Hematopoietic multipotent progenitor cell treated with erythropoietin and hydrocortisone succinate and interleukin-3 and kit ligand, for 8 days (in vitro differentiated cells): ENCODE data around the gene NDUFA7.
"Not testable (repeated sequence)": the region's sequence is repeated elsewhere in the genome, so short reads cannot be mapped to it uniquely, and the experiment has no call there.

Source experiments
- DNase-seq: peaks from one replicate; pipeline ENCODE4 v3.0.0-alpha.2; 2015

The NDUFA7 gene

GRCh38 chr19:8318835-8319234, 2.3 kb downstream of the NDUFA7 start:
- peak; percentile 42 for DNase-seq

GRCh38 chr19:8316351-8317125, 4.6 kb downstream of the NDUFA7 start:
- DNase-seq = no peak

DNA sequence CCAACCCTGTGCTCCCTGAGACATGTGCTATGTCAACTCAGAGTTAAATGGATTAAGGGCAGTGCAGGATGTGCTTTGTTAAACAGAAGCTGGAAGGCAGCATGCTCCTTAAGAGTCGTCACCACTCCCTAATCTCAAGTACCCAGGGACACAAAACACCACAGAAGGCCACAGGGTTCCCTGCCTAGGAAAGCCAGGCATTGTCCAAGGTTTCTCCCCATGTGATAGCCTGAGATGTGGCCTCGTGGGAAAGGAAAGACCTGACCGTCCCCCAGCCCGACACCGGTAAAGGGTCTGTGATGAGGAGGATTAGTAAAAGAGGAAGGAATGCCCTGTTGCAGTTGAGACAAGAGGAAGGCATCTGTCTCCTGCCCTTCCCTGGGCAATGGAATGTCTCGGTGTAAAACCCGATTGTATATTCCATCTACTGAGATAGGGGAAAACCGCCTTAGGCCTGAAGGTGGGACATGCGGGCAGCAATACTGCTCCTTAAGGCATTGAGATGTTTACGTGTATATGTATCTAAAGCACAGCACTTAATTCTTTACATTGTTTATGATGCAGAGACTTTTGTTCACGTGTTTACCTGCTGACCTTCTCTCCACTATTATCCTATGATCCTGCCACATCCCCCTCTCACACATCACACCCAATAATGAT, 6.1 kb downstream of the NDUFA7 start:
- DNase-seq = not testable (repeated sequence)

DNA sequence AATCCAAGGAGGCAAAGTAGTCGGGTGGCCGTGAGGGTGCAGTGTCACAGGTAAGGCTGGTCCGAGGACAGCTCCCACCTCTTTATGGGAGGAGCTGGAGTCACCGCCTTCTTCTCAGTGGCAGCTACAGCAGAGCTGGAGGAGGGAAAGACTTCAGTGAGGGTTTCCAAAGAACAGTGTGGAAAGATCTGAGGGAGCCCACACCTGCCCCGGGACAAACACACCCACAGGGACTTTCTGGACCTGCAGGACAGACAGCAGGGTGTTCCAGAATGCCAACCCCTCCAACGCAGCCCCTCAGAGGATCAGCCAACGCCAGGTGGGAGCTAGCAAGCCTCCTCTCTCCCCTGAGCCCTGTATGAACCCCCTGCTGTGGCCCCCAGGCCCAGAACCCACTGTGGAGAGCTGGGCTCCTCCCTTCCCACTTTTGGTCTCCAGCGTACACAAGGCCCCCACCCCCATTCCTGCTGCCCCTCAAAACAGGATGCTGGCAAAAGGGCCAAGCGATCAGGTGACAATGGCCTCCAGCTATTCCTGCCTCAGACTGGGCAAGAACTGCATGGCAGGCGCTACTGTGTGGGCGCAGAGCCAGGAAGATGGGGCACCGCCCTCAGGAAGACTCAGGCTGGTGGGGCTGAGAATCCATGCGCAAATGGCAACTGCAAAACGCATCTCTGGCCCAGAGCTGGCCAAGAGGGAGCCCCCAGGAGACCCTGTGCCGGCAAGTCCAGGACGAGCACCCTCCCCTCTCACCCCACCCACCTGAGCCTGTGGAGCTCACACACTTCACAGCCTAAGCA, 9.5 kb downstream of the NDUFA7 start:
- DNase-seq = peak; percentile 83

DNA sequence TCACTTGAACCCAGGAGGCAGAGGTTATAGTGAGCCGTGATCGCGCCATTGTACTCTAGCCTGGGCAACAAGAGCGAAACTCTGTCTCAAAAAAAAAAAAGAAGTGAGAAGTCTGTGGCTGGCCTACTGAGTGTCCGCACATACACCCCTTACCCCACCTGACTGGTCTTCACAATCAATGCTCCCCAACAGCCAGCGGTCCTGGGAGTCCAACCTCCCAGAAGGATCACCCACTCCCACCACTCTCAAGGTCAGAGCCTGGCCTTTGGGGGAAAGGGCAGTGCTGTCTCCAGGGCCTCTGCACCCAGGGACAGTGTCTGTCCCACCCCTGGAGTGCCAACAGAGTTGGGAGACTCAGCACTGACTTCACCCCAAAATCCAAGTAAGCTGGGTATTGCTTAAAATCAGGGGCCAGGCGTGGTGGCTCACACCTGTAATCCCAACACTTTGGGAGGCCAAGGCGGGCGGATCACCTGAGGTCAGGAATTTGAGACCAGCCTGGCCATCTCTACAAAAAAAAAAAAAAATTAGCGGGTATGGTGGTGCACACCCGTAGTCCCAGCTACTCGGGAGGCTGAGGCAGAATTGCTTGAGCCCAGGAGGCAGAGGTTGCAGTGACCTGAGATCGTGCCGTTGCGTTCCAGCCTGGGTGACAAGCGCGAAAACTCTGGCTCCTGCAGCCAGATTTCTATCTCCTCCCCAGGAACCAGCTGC, 10.7 kb downstream of the NDUFA7 start:
- DNase-seq = no peak

DNA sequence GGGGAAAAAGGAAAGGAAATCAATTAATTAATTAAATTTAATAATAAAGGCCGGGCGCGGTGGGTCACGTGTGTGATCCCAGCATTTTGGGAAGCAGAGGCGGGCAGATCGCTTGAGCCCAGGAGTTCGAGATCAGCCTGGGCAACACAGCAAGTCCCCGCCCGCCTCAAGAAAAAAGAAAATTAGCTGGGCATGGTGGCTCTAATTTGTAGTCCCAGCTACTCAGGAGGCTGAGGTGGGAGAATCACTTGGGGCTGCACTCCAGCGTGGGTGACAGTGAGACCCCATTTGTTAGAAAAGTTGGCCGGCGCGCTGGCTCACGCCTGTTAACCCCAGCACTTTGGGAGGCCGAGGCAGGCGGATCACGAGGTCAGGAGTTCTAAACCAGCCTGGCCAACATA, 12.3 kb downstream of the NDUFA7 start:
- no peak for DNase-seq

- peak; percentile 92 for DNase-seq
These were observed 13.0 kb downstream of the NDUFA7 start, which contains the start of gene CD320 for GRCh38 chr19:8307965-8308866. Gene CD320, minus strand, starts transcription at chr19:8308358. Its CDS starts 68 bp downstream, at chr19:8308290.

GRCh38 chr19:8307400-8307964, 13.7 kb downstream of the NDUFA7 start:
- peak; percentile 25 for DNase-seq

DNA sequence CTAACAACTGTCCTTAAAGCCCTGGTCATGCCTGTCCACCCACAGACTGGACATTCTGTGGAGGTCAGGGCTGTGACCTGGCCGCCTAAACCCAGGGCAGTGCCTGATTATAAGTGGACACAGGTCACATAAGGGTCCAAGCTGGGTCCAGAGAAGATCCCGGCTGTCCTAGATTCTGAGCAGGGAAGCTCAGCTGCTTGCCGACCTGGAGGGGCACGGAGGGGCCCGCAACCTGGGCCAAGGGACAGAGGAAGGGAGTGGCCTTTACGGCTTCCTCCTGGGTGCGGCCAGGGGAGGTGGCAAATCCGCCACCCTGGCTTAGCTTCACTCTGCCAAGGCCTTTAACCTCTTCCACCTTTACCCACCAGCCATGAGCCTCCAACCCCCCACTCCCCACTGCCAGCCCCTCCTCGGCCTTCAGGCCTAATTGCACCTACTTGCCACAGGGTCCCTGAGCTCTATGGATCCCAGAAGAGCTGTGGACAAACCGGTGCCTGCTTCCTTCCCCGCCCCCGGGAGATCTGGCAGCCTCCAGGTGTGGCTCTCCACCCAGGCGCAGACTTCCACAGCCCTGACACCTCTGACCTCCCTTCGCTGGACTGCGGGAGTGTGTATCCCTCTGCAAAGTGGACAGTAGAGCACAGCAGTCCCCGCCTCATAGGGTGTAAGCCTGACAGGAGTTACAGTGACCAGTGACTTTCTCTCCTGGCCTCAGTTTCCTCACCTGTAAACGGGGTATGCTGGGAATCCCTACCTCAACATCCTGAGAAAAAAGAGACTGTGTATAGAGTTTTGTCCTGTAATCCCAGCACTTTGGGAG, 14.7 kb downstream of the NDUFA7 start:
- no peak for DNase-seq

GRCh38 chr19:8305798-8306197, 15.4 kb downstream of the NDUFA7 start:
- no peak for DNase-seq

DNA sequence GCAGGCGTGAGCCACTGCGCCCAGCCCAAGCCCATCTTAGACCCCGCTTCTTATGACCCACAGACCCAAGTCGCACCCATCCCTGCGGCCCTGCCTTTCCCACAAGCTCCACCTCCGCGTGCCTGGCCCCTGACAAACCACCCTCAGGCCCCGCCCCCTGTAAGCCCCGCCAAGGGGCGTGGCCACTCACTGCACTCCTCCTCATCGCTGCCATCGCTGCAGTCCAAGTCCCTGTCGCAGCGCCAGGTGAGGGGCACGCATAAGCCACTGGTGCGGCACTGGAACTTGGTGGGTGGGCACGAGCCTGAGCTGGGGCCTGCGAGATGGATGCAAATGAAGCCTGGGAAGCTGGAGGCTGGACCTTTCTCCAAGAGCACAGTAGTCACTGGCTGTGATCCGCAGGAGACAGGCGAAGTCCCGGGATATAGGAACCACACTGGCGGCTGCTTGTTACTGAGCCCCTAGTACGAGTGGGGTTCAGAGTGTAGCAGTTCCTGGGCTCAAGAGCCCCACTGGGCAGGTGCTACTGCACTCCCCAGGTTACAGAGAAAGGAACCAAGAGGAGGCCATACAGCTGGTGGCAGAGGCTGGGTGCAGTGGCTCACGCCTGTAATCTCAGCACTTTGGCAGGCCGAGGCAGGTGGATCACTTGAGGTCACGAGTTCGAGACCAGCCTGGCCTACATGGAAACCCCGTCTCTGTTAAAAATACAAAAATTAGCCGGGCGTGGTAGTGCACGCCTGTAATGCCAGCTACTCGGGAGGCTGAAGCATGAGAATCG, 16.1 kb downstream of the NDUFA7 start:
- peak; percentile 46 for DNase-seq

DNA sequence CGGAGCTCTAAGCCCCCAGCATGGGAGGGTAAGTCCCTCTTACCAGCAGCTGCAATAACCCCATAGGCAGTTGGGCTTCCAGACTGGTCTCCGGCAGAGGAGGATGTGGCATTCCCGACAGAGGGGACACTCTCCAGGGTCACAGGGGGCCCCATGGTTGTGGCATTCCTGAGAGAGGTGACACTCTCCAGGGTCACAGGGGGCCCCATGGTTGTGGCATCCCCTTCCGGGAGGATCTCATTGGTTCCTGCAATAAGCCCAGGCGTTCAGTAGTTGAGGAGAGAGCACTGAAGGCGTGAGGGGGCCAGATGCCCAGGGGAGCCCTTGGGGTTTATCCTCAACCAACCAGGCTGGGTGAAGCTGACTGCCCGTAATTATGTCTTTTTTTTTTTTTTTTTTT, 18.4 kb downstream of the NDUFA7 start:
- no peak for DNase-seq

- peak; percentile 59 for DNase-seq
These were observed 18.9 kb downstream of the NDUFA7 start for GRCh38 chr19:8302357-8302691.

- DNase-seq = not testable (repeated sequence)
These were observed 29.8 kb downstream of the NDUFA7 start for GRCh38 chr19:8291337-8291736.

DNA sequence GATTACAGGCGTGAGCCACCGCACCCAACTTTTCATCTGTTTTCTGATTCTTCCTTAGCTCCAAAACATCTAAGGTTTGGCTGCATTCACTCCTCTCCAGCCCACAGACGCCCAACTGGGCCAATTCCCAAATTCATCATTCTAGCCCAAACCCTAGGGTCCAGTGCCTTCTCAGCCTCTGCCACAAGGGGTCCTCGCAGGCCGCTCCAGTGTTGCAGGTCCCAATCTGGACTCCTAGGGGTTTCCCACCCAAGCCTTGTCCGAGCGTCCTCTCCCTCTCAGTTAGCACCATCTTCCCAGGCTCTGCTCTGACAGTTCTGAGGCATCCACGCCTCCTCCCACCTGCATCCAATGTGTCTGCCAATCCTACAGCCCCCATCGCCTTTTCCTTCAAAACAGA, 44.7 kb downstream of the NDUFA7 start:
- DNase-seq = not testable (repeated sequence)

- no peak for DNase-seq
These were observed 51.5 kb downstream of the NDUFA7 start for GRCh38 chr19:8269724-8270123.

DNA sequence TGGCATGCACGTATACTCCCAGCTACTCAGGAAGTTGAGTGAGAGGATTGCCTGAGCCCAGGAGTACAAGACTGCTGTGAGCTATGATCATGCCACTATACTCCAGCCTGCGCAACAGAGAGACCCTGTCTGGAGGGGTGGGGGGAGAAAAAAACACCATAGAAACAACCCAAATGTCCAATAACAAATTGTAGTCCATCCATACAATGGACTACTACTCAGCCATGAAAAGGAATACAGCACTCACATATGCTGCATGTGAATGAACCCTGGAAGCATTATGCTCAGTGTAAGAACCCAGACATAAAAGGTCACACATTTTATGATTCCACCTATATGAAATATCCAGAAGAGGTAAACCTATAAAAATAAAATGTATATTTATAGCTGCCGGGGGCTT, 55.3 kb downstream of the NDUFA7 start:
- no peak for DNase-seq

GRCh38 chr19:8264248-8264647, 56.9 kb downstream of the NDUFA7 start:
- DNase-seq = not testable (repeated sequence)

DNA sequence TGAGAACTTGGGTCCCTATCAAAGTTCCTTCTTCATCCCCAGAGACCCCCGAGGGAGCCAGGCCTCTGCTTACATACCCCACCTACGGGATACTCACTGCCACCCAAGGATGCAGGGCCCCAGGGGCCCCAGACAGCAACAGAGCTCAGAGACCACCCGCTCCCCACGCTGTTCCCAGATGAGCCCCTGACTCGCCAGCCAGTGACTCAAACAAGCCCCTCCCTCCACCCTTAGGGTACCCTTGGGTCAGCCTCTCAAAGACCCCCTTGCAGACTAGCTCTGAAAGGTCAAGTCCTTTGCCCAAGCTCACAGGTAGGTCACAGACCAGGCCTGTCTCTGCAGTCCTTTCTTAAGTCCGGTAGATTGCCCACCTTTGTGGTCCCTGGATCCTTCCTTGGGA, 58.7 kb downstream of the NDUFA7 start:
- DNase-seq = no peak

GRCh38 chr19:8261881-8262280, 59.3 kb downstream of the NDUFA7 start:
- no peak for DNase-seq
